Fibroblast of lung (primary cell): ENCODE measurements around the gene ZDHHC14. TPM values are rescaled to one million over a fixed set of nuclear protein-coding genes. Genes with fewer than 3 reads are reported as not detected.

Source experiments
- polyA plus RNA-seq, 2 donors: library from polyadenylated mRNA; depleted of rRNA in 1 of 2; stranded (reverse) in 1 of 2; unstranded in 1 of 2; fragments of >200 nt; gene quantifications; 2 replicates each; pipeline ENCODE4 v1.2.1, GENCODE V29; 2011 to 2012; ENCODE audit warnings: missing spikeins in 1 of 2
- total RNA-seq: library from RNA; depleted of rRNA; stranded (reverse); fragments of >200 nt; gene quantifications from 2 replicates; pipeline ENCODE4 v1.2.1, GENCODE V29; 2014

Gene ZDHHC14
- total and polyA plus RNA-seq, 2 donors (not counting 1 experiment from before 2014, with no cell fraction given) = 1.7 to 3.5 TPM

Other genes starting within 250 kb of the ZDHHC14 start
- 6.4 and 7.3 TPM in 2 replicates for gene TMEM242, start 57.7 kb upstream of the ZDHHC14 start, total RNA-seq
- 6.3 and 7.8 TPM in 2 replicates for gene TMEM242, start 57.7 kb upstream of the ZDHHC14 start, polyA plus RNA-seq